IMR-90 (cell line): ENCODE results near the gene CACNA2D3. TPM values are rescaled to one million over a fixed set of nuclear protein-coding genes. Genes with fewer than 3 reads are reported as not detected.

ENCODE experiments used
- ATAC-seq: fragments of 200-7000 bp; cut with Tn5 transposase; 2 replicates; pipeline ENCODE4 v1.9.1; 2020; ENCODE audit warnings: low read depth, mild to moderate bottlenecking, moderate library complexity
- BruUV-seq: library from RNA; stranded (reverse); fragments of 400-500 nt; replicated peaks from 2 replicates; lab custom pipeline; 2021; lab: Mats Ljungman, UMichigan
- CTCF ChIA-PET: fragments of 300-600 bp; formaldehyde crosslinking; extraction: SDS; loops from one replicate; lab custom pipeline; 2021; ENCODE audit warnings: antibody characterized with exemption; lab: Yijun Ruan, JAX
- POLR2A ChIA-PET: fragments of 300-600 bp; sonication (Branson Sonifier 250); formaldehyde crosslinking; loops from one replicate; lab custom pipeline; 2022; ENCODE audit warnings: antibody characterized with exemption; ENCODE audit not compliant: unreplicated experiment; lab: Charles Lee
- DNase-seq: peaks from one replicate; pipeline ENCODE4 v3.0.0; 2013
- H2AFZ ChIP-seq: replicated peaks from 2 replicates; pipeline ENCODE3; 2013; ENCODE audit warnings: low read length, mild to moderate bottlenecking; ENCODE audit not compliant: poor library complexity
- H2AK5ac ChIP-seq: 2 replicates; pipeline ENCODE4 v1.6.1; 2013; ENCODE audit warnings: low read depth, low read length, inconsistent platforms
- H2AK9ac ChIP-seq: replicated peaks from 2 replicates; pipeline ENCODE3; 2013; ENCODE audit warnings: mild to moderate bottlenecking, low read depth, low read length, moderate library complexity; ENCODE audit not compliant: poor library complexity
- H2BK120ac ChIP-seq: 2 replicates; pipeline ENCODE4 v1.6.1; 2013; ENCODE audit warnings: low read depth, low read length, inconsistent platforms
- H2BK15ac ChIP-seq: 3 replicates; pipeline ENCODE4 v1.6.1; 2013; ENCODE audit warnings: low read depth, low read length, inconsistent platforms
- H2BK20ac ChIP-seq: 2 replicates; pipeline ENCODE4 v1.6.1; 2013; ENCODE audit warnings: low read depth, mild to moderate bottlenecking, inconsistent platforms, low read length, moderate library complexity
- H2BK5ac ChIP-seq: 2 replicates; pipeline ENCODE4 v1.6.1; 2013; ENCODE audit warnings: mild to moderate bottlenecking, low read depth, low read length, inconsistent platforms; ENCODE audit not compliant: poor library complexity, severe bottlenecking
- H3K14ac ChIP-seq: replicated peaks from 2 replicates; pipeline ENCODE4 v1.6.1; 2013; ENCODE audit warnings: low read depth, low read length, inconsistent platforms
- H3K18ac ChIP-seq: 2 replicates; pipeline ENCODE4 v1.6.1; 2013; ENCODE audit warnings: low read depth, low read length, control low read depth
- H3K23ac ChIP-seq: 2 replicates; pipeline ENCODE4 v1.6.1; 2013; ENCODE audit warnings: low read depth, low read length, inconsistent platforms
- H3K27ac ChIP-seq: 2 replicates; pipeline ENCODE4 v1.5.1; 2013; ENCODE audit warnings: mild to moderate bottlenecking, control low read depth, low read length; ENCODE audit not compliant: insufficient read depth
- H3K27me3 ChIP-seq: 2 replicates; pipeline ENCODE4 v1.6.1; 2013; ENCODE audit warnings: low read length; ENCODE audit not compliant: control insufficient read depth, insufficient read depth
- H3K36me3 ChIP-seq: 2 replicates; pipeline ENCODE4 v1.6.1; 2013; ENCODE audit warnings: low read length, mixed read lengths; ENCODE audit not compliant: control insufficient read depth, insufficient read depth
- H3K4ac ChIP-seq: 2 replicates; pipeline ENCODE4 v1.6.1; 2013; ENCODE audit warnings: low read depth, low read length, inconsistent platforms
- H3K4me1 ChIP-seq: 2 replicates; pipeline ENCODE4 v1.6.1; 2013; ENCODE audit warnings: low read length, mixed read lengths; ENCODE audit not compliant: control insufficient read depth, insufficient read depth
- H3K4me2 ChIP-seq: 2 replicates; pipeline ENCODE4 v1.6.1; 2013; ENCODE audit warnings: low read depth, mild to moderate bottlenecking, control low read depth, low read length, moderate library complexity
- H3K4me3 ChIP-seq: 2 replicates; pipeline ENCODE4 v1.5.1; 2013; ENCODE audit warnings: low read depth, mild to moderate bottlenecking, control low read depth, low read length, moderate library complexity; ENCODE audit not compliant: insufficient read depth
- H3K56ac ChIP-seq: 2 replicates; pipeline ENCODE4 v1.6.1; 2013; ENCODE audit warnings: low read length, inconsistent platforms; ENCODE audit not compliant: insufficient read depth; ENCODE audit errors: extremely low read depth
- H3K79me1 ChIP-seq, 2 experiments: 2 replicates each; pipeline ENCODE4 v1.6.1; 2013; ENCODE audit warnings: low read length in 2 of 2, inconsistent platforms in 1 of 2, low read depth in 1 of 2
- H3K9ac ChIP-seq: 2 replicates; pipeline ENCODE4 v1.6.1; 2013; ENCODE audit warnings: low read depth, low read length, control low read depth
- H3K9me1 ChIP-seq: 2 replicates; pipeline ENCODE4 v1.6.1; 2013; ENCODE audit warnings: low read length, inconsistent platforms; ENCODE audit not compliant: insufficient read depth
- H3K9me3 ChIP-seq: 2 replicates; pipeline ENCODE4 v1.6.1; 2013; ENCODE audit warnings: low read length; ENCODE audit not compliant: control insufficient read depth, insufficient read depth
- H4K20me1 ChIP-seq: 2 replicates; pipeline ENCODE4 v1.6.1; 2013; ENCODE audit warnings: low read length, inconsistent platforms; ENCODE audit not compliant: insufficient read depth
- H4K5ac ChIP-seq: 2 replicates; pipeline ENCODE4 v1.6.1; 2013; ENCODE audit warnings: mild to moderate bottlenecking, low read depth, low read length, control low read depth
- H4K8ac ChIP-seq, 2 experiments: 2 replicates each; pipeline ENCODE4 v1.6.1; 2013; ENCODE audit warnings: low read depth in 2 of 2, low read length in 2 of 2, control low read depth in 1 of 2, inconsistent platforms in 1 of 2
- H4K91ac ChIP-seq: 2 replicates; pipeline ENCODE4 v1.6.1; 2013; ENCODE audit warnings: low read depth, low read length, inconsistent platforms; ENCODE audit not compliant: insufficient read depth
- BHLHE40 ChIP-seq: fragments of 150-350 bp; IDR thresholded peaks from 2 replicates; pipeline ENCODE4 v1.6.1; 2016; ENCODE audit warnings: mild to moderate bottlenecking, low read depth, low read length
- FOS ChIP-seq: fragments of 150-350 bp; IDR thresholded peaks from 2 replicates; pipeline ENCODE4 v1.6.1; 2016; ENCODE audit warnings: low read depth, low read length
- MAZ ChIP-seq: IDR thresholded peaks from 2 replicates; pipeline ENCODE4 v1.6.1; 2012; ENCODE audit warnings: low read depth, mild to moderate bottlenecking, low read length, improper control_type of control experiment, moderate library complexity, borderline replicate concordance
- POLR2A ChIP-seq: IDR thresholded peaks from 2 replicates; pipeline ENCODE4 v1.6.1; 2012; ENCODE audit warnings: mild to moderate bottlenecking, low read depth, low read length
- RCOR1 ChIP-seq: IDR thresholded peaks from 2 replicates; pipeline ENCODE4 v1.6.1; 2012; ENCODE audit warnings: mild to moderate bottlenecking, low read length, improper control_type of control experiment; ENCODE audit not compliant: insufficient replicate concordance
- WGBS, 2 experiments: methylation state at CpG; one replicate each; pipeline versions ENCODE4 v1.1.5 to v1.1.7; 2013; ENCODE audit warnings: missing lambda C conversion rate in 2 of 2; ENCODE audit not compliant: insufficient read length in 1 of 2; ENCODE audit errors: extremely low coverage in 2 of 2; 5-methylcytosine and 5-hydroxymethylcytosine counted together
- dilution Hi-C: fragments of 300-500 bp; cut with HindIII; formaldehyde crosslinking; loops from one replicate; pipeline ENCODE4 v1.14.3; 2018; ENCODE audit warnings: low sequenced_read_pairs; ENCODE audit not compliant: unreplicated experiment
- in situ Hi-C: fragments of 300-500 bp; cut with MboI; formaldehyde crosslinking; loops from 3 replicates; pipeline ENCODE4 v1.14.3; 2019; ENCODE audit warnings: low sequenced_read_pairs, inconsistent platforms, mixed read lengths
- intact Hi-C: fragments of 100-400 bp; cut with micrococcal nuclease; formaldehyde crosslinking; loops from 2 replicates; pipeline ENCODE4 v1.10.0; 2022
- polyA plus RNA-seq, 3 experiments: library from polyadenylated mRNA; depleted of rRNA; stranded (reverse); fragments of >200 nt; gene quantifications; 2 replicates each; pipeline ENCODE4 v1.2.3, GENCODE V29; 2012; ENCODE audit warnings: low replicate concordance in 1 of 3
- total RNA-seq: library from RNA; depleted of rRNA; stranded (reverse); fragments of >200 nt; gene quantifications from 2 replicates; pipeline ENCODE4 v1.2.3, GENCODE V29; 2012

Gene CACNA2D3
- total and polyA plus RNA-seq, 2 of the 4 experiments (the other 2 are of a cell fraction): 0.36 to 0.41 TPM

- Histone ChIP-seq H3K14ac (no peak overlapping the region), H3K23ac (no peak overlapping the region), H3K9me1 (no peaks in the 10 kb centered on the region), H3K79me1 (no peaks in the 10 kb centered on the region), H3K18ac (no peak overlapping the region), H3K4me3 (no peak overlapping the region), H4K20me1 (no peaks in the 10 kb centered on the region), H3K4ac (no peak overlapping the region), H2BK120ac (no peak overlapping the region), H2AK9ac (no peak overlapping the region), H2BK15ac (no peak overlapping the region), H2BK5ac (no peak overlapping the region), H3K36me3 (no peaks in the 10 kb centered on the region), H2BK20ac (no peak overlapping the region), H3K56ac (no peak overlapping the region), H4K8ac (no peak overlapping the region), H3K27me3 (no peaks in the 10 kb centered on the region), H2AK5ac (no peak overlapping the region), H4K91ac (no peak overlapping the region), H3K4me2 (no peak overlapping the region), H4K5ac (no peak overlapping the region), H3K4me1 (no peaks in the 10 kb centered on the region), H3K9me3 (no peaks in the 10 kb centered on the region), H3K27ac (no peak overlapping the region), H3K9ac (no peak overlapping the region), H2AFZ (no peak overlapping the region)
- TF ChIP-seq FOS (no peak), BHLHE40 (no peak), POLR2A (no peak), RCOR1 (no peak), MAZ (no peak)
- dilution Hi-C loops (no loop called here), intact Hi-C loops (no loop called here), in situ Hi-C loops (no loop called here)
- ChIA-PET POLR2A (interaction anchor here (0.6 kb wide), 1 partner anchor 175 kb away, joined by 3 read pairs; no protein-coding TSS in a partner anchor), CTCF (no interaction called here)
- no CpG with 5 or more reads among the region's 4 CpGs for WGBS, 2 experiments
- no peak for ATAC-seq
- BruUV-seq: no TSS peak
- no peak for DNase-seq
These were observed 541.2 kb downstream of the CACNA2D3 start for GRCh38 chr3:54663501-54664011.
